Stimulated activated CD8-positive, alpha-beta memory T cell treated with anti-CD3 and anti-CD28 coated beads, Interleukin-4, amount 100 ng/mL, for 24 hours (primary cell): ENCODE results near the gene CA9.
A peak's percentile ranks its signal among the peaks of the same experiment; 100 is the strongest.

Experiments
- DNase-seq: peaks from one replicate; pipeline ENCODE4 v3.0.0-alpha.2; 2020; ENCODE audit warnings: low read depth

CA9 gene

GRCh38 chr9:35675732-35676392, 2.1 kb downstream of the CA9 start:
- DNase-seq = no peak

- no peak for DNase-seq
These were observed 5.4 kb downstream of the CA9 start for GRCh38 chr9:35679091-35679490.

- no peak for DNase-seq
These were observed 6.1 kb downstream of the CA9 start for GRCh38 chr9:35679766-35680330.

- DNase-seq = no peak
These were observed 6.8 kb downstream of the CA9 start for GRCh38 chr9:35680331-35681105.

- DNase-seq = no peak
These were observed 7.7 kb downstream of the CA9 start for GRCh38 chr9:35681341-35682002.

- DNase-seq = no peak
These were observed 8.3 kb downstream of the CA9 start for GRCh38 chr9:35682051-35682450.

GRCh38 chr9:35682520-35683315, 9.0 kb downstream of the CA9 start:
- DNase-seq = no peak

- no peak for DNase-seq
These were observed 9.6 kb downstream of the CA9 start for GRCh38 chr9:35683323-35683722.

- no peak for DNase-seq
These were observed 11.2 kb downstream of the CA9 start for GRCh38 chr9:35684921-35685320.

- DNase-seq = no peak
These were observed 11.8 kb downstream of the CA9 start for GRCh38 chr9:35685506-35685905.

GRCh38 chr9:35686222-35687203, 12.8 kb downstream of the CA9 start:
- DNase-seq = no peak

- no peak for DNase-seq
These were observed 13.6 kb downstream of the CA9 start for GRCh38 chr9:35687306-35687705.

- DNase-seq = no peak
These were observed 14.3 kb downstream of the CA9 start for GRCh38 chr9:35687972-35688557.

GRCh38 chr9:35688558-35689541, 15.1 kb downstream of the CA9 start:
- DNase-seq = no peak

GRCh38 chr9:35689542-35690293, 16.0 kb downstream of the CA9 start, which contains the start of gene TPM2:
TPM2 (minus strand) TSS chr9:35689925; CDS start chr9:35689817, 108 bp downstream.
- DNase-seq = no peak

GRCh38 chr9:35690294-35690613, 16.5 kb downstream of the CA9 start:
- no peak for DNase-seq

- DNase-seq = peak; percentile 14
These were observed 17.0 kb downstream of the CA9 start for GRCh38 chr9:35690614-35691333.

GRCh38 chr9:35691334-35691650, 17.6 kb downstream of the CA9 start:
- no peak for DNase-seq
